Heart left ventricle (tissue), 13 donors: ENCODE data around the gene ATPAF1.

Experiments
- CTCF ChIP-seq, 12 donors: fragments of 200-600 bp; sonication (generic) in 4 of 12; IDR thresholded peaks; one replicate each; pipeline versions ENCODE4 v1.5.0 to v1.8.0; 2018 to 2022; ENCODE audit warnings: antibody characterized with exemption in 12 of 12, mild to moderate bottlenecking in 5 of 12
- POLR2A ChIP-seq, 2 donors: fragments of 450-650 bp; IDR thresholded peaks; one replicate each; pipeline ENCODE4 v1.6.1; 2017; ENCODE audit warnings: antibody characterized with exemption in 2 of 2, mild to moderate bottlenecking in 2 of 2, moderate library complexity in 2 of 2
- donor health status: ischemic (EF 13 %, LVEDD 7.1; RV severe dilation, severe dysfunction).
- donor health status: DM: no; HTN: yes; CAD: no.
- donor health status: DM: no; HTN: no; CAD: no.
- donor health status: ischemic (EF 25% LVEDD 6.9; RV normal size, moderate dysfunction).
- donor health status: ischemic (EF 25% LVEDD 5.7; RV mildly dilated, moderate dysfunction).
- donor health status: ischemic (EF 35%, LVEDD 5.7; RV mildly dilated, moderate dysfunction).
- donor health status: nonischemic (EF 11% LVEDD 7.7; RV severe dilation, severe dysfunction).
- donor health status: DM: yes; HTN: yes; CAD: no.
- donor health status: PGD.
- donor health status: ischemic (EF 29% LVEDD 5.4; RV normal size, mild dysfunction).
- donor health status: nonischemic (EF 23%, LVEDD 6.1; RV moderate dilation, normal function).

DNA sequence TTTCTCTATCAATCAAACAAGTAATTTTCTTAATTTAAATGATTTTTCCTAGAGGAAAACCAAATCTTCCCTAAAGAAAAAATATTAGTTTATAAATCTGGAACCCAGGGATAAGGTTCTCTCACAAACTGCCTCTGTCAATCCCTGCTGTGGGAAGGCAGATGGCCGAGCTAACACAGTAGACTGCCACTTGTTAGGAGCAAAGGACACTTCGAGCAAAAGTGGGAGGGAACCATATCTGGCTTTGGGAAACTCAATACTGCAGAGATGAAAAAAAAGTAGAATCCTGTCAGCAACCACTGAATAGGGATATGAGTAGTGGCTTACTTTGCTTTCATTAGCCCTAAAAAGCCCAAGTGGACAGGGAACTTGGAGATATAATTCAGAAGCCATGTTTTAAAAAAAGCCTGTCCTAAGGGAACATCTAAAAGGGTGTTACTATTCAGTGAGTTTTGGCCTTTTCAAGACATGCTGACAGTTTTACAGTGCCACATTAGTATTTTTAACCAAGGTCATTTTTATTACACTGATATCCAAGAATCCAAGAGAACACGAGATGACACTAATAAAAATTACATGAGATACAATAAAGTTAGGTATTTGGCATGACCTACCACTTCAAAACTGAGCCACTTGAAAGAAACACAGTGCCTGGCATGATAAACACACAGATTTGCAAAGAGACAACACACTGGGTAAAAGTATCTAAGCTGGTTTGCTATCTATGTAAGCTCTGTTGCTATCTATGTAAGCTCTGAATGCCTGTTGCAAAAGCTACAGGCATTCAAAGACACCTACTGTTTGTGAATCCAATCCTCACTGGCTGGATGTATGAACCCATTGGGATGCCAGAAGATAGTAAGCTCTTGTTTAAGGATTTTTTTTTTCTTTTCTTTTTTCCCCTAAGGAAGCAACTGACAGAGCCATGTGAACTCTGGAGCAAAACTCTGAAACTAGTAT, 24.9 kb upstream of the ATPAF1 start:
- no peak for TF ChIP-seq POLR2A (IDR thresholded peaks at IDR 0.05)
- TF ChIP-seq CTCF (IDR thresholded peaks at IDR 0.05) = no peak
